ENCODE results near the gene PRKCI.

DNA sequence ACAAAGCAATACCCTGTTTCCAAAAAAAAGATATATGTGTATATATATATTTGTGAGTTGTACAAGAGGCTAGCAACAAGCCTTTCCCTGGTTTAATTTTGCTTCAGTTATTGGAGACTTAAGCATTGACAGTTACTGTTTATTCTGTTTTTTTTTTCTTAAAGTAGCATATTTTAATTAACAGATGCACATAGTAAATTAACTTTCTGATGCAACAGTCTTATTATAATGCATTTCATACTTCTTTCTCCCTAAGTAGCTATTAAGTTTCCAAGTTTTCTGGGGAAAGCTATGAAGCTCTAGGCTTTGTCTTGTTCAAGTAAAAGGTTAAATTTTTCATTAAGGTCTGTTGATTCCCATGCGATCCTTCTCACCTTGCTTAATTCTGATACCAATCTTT, 17.9 kb downstream of the PRKCI start:
- no peak for TF ChIP-seq EZH2 (IDR thresholded peaks at IDR 0.05; ENCODE audit: borderline replicate concordance, insufficient read depth, low read depth, low read length, poor library complexity, severe bottlenecking)
- TF ChIP-seq, protein P1, sequence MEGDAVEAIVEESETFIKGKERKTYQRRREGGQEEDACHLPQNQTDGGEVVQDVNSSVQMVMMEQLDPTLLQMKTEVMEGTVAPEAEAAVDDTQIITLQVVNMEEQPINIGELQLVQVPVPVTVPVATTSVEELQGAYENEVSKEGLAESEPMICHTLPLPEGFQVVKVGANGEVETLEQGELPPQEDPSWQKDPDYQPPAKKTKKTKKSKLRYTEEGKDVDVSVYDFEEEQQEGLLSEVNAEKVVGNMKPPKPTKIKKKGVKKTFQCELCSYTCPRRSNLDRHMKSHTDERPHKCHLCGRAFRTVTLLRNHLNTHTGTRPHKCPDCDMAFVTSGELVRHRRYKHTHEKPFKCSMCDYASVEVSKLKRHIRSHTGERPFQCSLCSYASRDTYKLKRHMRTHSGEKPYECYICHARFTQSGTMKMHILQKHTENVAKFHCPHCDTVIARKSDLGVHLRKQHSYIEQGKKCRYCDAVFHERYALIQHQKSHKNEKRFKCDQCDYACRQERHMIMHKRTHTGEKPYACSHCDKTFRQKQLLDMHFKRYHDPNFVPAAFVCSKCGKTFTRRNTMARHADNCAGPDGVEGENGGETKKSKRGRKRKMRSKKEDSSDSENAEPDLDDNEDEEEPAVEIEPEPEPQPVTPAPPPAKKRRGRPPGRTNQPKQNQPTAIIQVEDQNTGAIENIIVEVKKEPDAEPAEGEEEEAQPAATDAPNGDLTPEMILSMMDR (IDR thresholded peaks at IDR 0.05), result no peak
